Right atrium auricular region (tissue), 2 donors: ENCODE measurements around the gene SLC25A27. TPM values are rescaled to one million over a fixed set of nuclear protein-coding genes. Genes with fewer than 3 reads are reported as not detected.

Source experiments
- DNase-seq: peaks from one replicate; pipeline ENCODE4 v3.0.0-alpha.2; 2019; ENCODE audit warnings: low spot score
- H3K27ac ChIP-seq, 2 donors: fragments of 200-600 bp; sonication (generic); 1 replicate in 1 of 2; 2 replicates in 1 of 2; pipeline ENCODE4 v1.5.1; 2016 to 2019
- H3K27me3 ChIP-seq, 2 donors: fragments of 200-600 bp; sonication (generic); one replicate each; pipeline versions ENCODE4 v1.5.1 to v1.6.0; 2017 to 2019
- H3K36me3 ChIP-seq: fragments of 200-600 bp; sonication (generic); one replicate; pipeline ENCODE4 v1.5.1; 2016
- H3K4me1 ChIP-seq, 2 donors: fragments of 200-600 bp; sonication (generic); one replicate each; pipeline versions ENCODE4 v1.5.1 to v1.6.0; 2017 to 2019
- H3K4me3 ChIP-seq, 2 donors: fragments of 200-600 bp; sonication (generic); 1 replicate in 1 of 2; 2 replicates in 1 of 2; pipeline ENCODE4 v1.5.1; 2017 to 2019; ENCODE audit warnings: mild to moderate bottlenecking in 1 of 2, moderate library complexity in 1 of 2
- H3K9me3 ChIP-seq, 2 donors: fragments of 200-600 bp; sonication (generic); one replicate each; pipeline ENCODE4 v1.5.1; 2019
- total RNA-seq, 2 donors: library from RNA; depleted of rRNA; stranded (reverse); fragments of >200 nt; gene quantifications; one replicate each; pipeline ENCODE4 v1.1.0, GENCODE V29; 2016
- TF ChIP-seq, protein P1 (sequence below), 2 donors: fragments of 200-600 bp; sonication (generic); IDR thresholded peaks; one replicate each; pipeline ENCODE4 v1.5.1; 2019; ENCODE audit warnings: antibody characterized with exemption in 2 of 2

The SLC25A27 gene
- total RNA-seq, 2 donors from 2014 or later = 6.2 to 7.5 TPM

DNA sequence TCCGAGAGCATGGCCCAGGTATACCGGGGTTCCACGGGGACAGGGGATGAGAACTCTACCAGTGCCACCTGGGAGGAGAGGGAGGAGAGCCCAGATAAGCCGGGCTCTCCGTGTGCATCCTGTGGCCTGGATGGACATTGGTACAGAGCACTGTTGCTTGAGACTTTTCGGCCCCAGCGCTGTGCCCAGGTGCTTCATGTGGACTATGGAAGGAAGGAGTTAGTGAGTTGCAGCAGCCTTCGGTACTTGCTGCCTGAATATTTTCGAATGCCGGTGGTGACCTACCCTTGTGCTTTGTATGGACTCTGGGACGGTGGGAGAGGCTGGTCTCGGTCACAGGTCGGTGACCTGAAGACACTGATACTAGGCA lies 36.2 kb downstream of the SLC25A27 start:
- TF ChIP-seq, protein P1, sequence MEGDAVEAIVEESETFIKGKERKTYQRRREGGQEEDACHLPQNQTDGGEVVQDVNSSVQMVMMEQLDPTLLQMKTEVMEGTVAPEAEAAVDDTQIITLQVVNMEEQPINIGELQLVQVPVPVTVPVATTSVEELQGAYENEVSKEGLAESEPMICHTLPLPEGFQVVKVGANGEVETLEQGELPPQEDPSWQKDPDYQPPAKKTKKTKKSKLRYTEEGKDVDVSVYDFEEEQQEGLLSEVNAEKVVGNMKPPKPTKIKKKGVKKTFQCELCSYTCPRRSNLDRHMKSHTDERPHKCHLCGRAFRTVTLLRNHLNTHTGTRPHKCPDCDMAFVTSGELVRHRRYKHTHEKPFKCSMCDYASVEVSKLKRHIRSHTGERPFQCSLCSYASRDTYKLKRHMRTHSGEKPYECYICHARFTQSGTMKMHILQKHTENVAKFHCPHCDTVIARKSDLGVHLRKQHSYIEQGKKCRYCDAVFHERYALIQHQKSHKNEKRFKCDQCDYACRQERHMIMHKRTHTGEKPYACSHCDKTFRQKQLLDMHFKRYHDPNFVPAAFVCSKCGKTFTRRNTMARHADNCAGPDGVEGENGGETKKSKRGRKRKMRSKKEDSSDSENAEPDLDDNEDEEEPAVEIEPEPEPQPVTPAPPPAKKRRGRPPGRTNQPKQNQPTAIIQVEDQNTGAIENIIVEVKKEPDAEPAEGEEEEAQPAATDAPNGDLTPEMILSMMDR (IDR thresholded peaks at IDR 0.05) = no peak
- no peaks in the 10 kb centered on the region for H3K4me1 ChIP-seq
- no peak for DNase-seq
- no peak overlapping the region for H3K27ac ChIP-seq
- no peak overlapping the region for H3K4me3 ChIP-seq
- H3K27me3 ChIP-seq = no peaks in the 10 kb centered on the region
- no peaks in the 10 kb centered on the region for H3K9me3 ChIP-seq
- no peaks in the 10 kb centered on the region for H3K36me3 ChIP-seq

DNA sequence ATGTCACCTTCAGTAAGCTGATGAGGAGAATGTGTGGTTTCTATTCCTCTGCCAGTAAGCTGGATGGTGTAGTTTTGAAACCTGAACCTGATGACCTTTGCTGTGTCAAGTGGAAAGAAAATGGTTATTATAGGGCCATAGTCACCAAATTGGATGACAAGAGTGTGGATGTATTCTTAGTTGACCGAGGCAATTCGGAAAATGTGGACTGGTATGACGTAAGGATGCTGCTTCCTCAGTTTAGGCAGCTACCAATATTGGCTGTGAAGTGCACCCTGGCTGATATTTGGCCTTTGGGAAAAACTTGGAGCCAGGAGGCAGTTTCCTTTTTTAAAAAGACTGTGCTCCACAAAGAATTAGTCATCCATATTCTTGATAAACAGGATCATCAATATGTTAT lies 36.9 kb downstream of the SLC25A27 start:
- TF ChIP-seq, protein P1 (IDR thresholded peaks at IDR 0.05) = no peak
- H3K9me3 ChIP-seq = no peaks in the 10 kb centered on the region
- H3K4me1 ChIP-seq = no peaks in the 10 kb centered on the region
- no peaks in the 10 kb centered on the region for H3K36me3 ChIP-seq
- H3K27ac ChIP-seq = no peak overlapping the region
- H3K27me3 ChIP-seq = no peaks in the 10 kb centered on the region
- no peak for DNase-seq
- H3K4me3 ChIP-seq = no peak overlapping the region

DNA sequence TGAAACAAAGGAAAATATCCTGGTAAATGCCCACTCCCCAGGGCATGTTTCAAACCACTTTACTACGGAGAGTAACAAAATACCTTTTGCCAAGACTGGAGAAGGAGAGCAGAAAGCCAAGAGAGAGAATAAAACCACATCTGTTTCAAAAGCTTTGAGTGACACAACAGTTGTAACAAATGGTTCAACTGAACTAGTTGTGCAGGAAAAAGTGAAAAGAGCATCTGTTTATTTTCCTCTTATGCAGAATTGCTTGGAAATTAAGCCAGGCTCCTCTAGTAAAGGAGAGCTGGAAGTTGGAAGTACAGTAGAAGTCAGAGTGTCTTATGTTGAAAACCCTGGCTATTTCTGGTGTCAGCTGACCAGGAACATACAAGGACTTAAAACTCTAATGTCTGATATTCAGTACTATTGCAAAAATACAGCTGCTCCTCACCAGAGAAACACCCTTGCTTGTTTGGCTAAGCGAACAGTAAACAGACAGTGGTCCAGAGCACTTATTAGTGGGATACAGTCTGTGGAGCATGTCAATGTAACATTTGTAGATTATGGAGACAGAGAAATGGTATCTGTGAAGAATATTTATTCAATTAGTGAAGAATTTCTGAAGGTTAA lies 37.5 kb downstream of the SLC25A27 start:
- no peaks in the 10 kb centered on the region for H3K27me3 ChIP-seq
- H3K27ac ChIP-seq = no peak overlapping the region
- no peak for DNase-seq
- no peaks in the 10 kb centered on the region for H3K9me3 ChIP-seq
- H3K4me3 ChIP-seq = no peak overlapping the region
- TF ChIP-seq, protein P1 (IDR thresholded peaks at IDR 0.05) = no peak
- H3K36me3 ChIP-seq = no peaks in the 10 kb centered on the region
- no peaks in the 10 kb centered on the region for H3K4me1 ChIP-seq

DNA sequence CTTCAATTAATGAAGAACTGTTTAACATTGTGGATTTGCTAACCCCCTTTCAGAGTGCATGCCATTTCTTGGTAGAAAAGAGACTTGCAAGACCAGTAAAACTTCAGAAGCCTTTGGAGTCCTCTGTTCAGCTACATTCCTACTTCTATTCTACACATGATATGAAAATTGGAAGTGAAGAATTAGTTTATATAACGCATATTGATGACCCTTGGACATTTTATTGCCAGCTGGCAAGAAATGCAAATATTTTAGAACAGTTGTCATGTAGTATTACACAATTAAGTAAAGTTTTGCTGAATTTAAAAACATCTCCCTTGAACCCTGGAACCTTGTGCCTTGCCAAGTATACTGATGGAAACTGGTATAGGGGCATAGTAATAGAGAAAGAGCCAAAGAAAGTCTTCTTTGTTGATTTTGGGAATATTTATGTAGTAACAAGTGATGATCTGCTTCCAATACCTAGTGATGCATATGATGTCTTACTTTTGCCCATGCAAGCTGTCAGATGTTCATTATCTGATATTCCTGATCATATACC lies 38.2 kb downstream of the SLC25A27 start:
- Histone ChIP-seq H3K27me3 (no peaks in the 10 kb centered on the region), H3K4me1 (no peaks in the 10 kb centered on the region), H3K4me3 (no peak overlapping the region), H3K36me3 (no peaks in the 10 kb centered on the region), H3K9me3 (no peaks in the 10 kb centered on the region), H3K27ac (no peak overlapping the region)
- no peak for DNase-seq
- TF ChIP-seq, protein P1 (IDR thresholded peaks at IDR 0.05) = no peak

DNA sequence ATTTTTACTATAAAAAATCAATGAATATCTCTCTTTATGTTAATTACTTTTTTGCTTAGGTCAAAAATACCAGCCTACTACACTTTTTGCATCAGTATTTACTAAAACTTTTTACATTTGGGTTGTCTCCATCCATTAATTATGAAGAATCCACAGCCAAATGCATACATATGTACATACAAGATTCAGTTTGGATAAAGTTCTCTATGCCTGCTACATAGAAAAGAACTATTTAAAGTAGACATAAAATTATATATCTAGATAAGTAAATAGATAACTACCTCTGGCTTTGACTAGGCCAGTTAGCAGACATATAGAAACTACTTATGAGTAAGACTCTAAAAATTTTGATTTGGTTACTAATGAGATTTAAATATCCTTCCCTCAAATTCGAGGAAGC lies 47.2 kb downstream of the SLC25A27 start:
- Histone ChIP-seq H3K27ac (no peak overlapping the region), H3K9me3 (no peaks in the 10 kb centered on the region), H3K27me3 (no peaks in the 10 kb centered on the region), H3K4me1 (no peaks in the 10 kb centered on the region), H3K36me3 (no peaks in the 10 kb centered on the region), H3K4me3 (no peak overlapping the region)
- no peak for DNase-seq
- TF ChIP-seq, protein P1 (IDR thresholded peaks at IDR 0.05) = no peak

DNA sequence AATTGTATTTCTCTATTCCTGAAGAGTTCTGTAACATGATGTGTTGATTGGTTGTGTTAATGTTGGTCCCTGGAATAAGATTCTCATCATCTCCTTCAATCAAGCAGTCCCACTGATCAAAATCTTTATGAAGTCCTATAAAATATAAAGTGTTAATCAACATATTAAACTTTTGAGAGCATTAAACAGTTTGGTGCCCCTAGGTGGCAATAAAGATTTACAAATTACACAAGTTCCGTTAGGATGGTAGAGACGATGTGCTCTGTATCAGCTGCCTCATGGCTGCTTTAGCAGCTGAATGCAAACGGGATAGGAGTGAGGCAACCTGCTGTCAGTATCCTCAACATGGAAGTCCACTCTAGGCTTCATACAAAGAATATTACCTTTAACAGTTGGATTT lies 51.8 kb downstream of the SLC25A27 start:
- Histone ChIP-seq H3K4me1 (no peaks in the 10 kb centered on the region), H3K36me3 (no peaks in the 10 kb centered on the region), H3K27ac (no peak overlapping the region), H3K27me3 (no peaks in the 10 kb centered on the region), H3K9me3 (no peaks in the 10 kb centered on the region), H3K4me3 (no peak overlapping the region)
- DNase-seq = no peak
- TF ChIP-seq, protein P1 (IDR thresholded peaks at IDR 0.05) = peak in 1 of 2 donors; percentile 44
